ENCODE results near the gene CDH13.

CDH13 gene

DNA sequence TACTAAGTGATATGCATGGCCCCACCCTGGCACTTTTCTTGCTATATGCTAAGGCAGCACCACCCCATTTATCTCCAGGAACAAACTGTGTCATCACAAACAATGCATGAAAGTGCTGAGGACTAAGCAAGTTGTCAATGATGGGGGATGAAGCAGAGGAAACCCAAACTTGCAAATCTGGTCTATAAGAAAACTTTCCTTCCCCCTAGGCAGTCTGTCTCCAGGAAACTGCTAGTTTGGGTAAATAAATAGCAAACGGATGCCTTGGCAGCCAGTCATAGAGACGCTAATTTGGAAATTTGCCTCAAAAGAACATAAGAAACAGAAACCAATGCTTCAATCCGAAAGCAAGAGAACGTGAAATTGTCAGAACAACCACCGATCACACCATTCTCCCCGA is 1175.4 kb downstream of the CDH13 start:
- no peak for DNase-seq

DNA sequence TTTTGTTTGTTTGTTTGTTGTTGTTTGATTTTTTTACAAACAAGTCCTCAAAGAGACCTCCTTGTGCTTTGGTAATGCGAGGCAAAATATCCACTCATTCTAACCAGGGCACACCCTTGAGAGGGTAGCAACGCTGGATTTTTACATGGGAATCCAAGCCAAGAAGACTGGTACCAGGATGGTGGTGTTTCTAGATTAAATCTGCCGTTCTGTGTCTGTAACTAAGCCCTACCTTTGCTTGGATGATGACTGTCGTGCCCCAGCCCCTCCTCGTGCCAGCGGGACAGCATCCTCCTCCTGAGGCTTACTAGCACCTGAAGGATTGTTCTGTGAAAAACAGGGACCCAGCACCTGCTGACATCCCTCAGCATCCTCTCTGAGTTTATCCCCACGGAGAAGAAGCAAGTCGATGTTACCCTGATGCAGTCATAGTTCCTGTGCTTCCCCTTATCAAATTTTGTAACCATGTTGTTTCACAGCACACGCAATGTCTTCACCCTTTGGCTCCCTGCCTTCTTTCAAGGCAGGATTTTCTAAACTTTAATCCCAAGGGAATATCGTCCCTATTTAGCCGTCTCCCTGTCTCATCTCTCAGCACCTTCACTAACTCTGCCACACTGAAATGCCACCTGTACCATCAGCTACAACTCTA is 1175.9 kb downstream of the CDH13 start:
- no peak for DNase-seq

DNA sequence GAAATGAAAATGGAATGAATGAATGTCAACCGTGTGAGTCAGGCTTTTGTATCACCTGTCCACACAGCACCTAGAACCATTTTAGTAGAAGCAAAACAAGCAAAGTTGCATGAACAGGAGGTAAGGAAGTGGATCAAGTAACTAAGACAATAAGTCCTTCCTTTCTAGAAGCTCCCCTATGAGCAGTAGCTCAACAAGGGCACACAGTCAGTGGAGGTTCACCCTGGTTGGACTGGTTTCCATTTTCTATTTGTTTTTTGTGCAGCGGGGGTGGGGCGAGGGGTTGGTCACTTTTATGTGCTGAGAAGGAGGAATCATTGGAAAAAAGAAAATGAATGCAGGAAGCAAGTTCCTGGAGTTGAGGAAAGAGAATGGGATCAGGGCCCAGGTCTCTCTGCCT is 1177.0 kb downstream of the CDH13 start:
- no peak for DNase-seq

DNA sequence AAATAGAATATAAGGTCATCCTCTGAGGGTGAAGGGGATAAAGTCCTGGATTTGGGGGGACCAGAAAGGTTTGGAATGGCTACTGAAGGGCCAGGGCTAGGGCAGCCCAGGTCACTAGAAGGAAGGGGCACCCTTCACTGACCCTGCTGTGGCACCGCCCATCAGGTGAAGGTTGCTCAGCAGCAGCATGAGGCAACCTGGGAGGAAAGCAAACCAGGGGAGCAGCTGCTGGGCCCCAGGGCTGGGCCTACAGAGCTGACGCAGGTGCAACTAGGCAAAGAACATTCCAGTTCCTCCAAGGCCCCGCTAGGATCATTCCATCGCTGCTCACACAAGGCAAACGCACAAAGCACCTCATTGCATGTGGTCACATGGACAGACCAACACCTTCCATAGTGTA is 1177.6 kb downstream of the CDH13 start:
- no peak for DNase-seq

DNA sequence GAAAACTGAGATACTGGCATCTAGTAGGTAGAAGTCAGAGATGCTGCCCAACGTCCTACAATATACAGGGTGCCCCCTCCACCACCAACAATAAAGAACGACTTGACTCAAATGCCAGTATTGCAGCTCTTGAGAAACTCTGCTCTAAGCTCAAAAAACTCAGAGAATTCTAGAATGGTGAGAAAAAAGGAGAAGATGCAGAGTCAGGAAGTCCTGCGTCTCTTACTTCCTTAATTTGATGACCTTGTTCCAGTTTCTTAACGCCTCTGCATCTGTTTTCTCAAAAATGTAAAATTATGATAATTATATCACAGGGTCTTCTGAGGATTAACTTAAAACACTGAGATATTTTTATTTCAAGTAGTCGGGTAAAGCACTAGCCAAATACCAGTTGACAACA is 1179.3 kb downstream of the CDH13 start:
- no peak for DNase-seq

DNA sequence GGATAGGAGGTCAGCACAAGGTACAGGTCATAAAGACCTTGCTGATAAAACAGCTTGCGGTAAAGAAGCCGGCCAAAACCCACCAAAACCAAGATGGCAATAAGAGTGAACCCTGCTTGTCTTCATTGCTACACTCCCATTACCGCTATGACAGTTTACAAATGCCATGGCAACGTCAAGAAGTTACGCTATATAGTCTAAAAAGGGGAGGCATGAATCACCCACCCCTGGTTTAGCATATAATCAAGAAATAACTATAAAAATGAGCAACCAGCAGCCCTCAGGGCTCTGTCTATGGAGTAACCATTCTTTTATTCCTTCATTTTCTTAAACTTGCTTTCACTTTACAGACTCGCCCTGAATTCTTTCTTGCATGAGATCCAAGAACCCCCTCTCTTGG is 1180.0 kb downstream of the CDH13 start:
- DNase-seq = no peak

DNA sequence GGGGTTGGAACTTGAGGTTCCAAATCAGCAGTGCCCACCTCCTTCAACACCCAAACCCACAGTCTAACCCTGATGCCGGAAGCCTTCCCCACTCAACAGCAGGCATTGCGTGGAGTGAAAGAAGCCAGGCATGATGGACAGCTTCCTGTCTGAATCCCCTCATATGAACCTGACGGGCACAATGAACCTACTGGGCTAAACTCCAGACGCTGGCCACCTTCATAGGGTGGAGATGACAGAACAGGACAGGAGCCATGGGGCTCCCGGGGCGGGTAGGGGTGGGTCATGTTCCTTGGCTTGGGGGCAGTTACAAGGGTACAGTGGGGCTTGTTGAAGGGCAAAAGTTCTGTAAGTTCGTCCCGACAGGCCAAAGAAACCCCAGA is 1180.5 kb downstream of the CDH13 start:
- no peak for DNase-seq

DNA sequence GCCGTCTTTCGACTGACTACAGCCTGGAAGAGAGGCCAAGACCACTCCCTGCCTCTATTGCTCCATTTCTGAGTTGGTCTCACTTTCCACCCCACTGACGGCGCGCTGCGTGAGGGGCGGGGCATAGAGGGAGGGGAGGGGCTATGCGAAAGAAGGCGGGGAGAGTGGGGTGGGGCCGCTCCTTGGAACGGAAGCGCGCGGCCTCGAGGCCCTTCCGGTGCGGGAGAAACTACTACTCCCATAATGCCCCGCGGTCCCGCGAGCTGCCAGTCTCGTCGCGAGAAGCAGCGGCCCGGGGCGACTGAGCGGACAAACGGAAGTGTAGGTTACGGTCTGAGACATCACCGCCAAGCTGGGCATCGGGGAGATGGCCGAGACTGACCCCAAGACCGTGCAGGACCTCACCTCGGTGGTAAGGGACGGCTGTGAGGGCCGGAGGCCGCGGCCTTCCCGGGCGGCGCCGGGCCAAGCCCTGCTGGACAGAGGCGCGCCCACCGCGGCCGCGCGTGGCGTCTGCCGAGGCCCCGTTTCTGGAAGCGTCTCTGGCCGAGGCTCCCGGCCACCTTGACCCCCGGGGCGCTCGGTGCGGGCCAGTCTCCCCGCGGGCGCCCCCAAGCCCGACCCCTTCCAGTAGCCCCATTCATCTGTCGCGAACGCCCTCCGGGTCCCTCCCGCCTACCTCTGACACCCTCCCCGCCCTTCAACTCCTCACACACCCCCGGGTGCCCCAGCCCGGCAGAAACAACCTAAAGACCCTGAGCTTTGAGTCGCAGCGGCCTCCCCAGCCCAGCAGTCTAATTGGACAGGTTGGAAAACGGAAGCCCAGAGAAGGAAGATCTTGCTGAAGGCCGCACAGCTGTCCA is 1181.2 kb downstream of the CDH13 start, which contains the start of gene HSBP1:
Gene HSBP1, plus strand, starts transcription at position 269 of the 863 bp plus-strand sequence. Its CDS starts 99 bp downstream, at position 368.
- DNase-seq = peak in 1 of 2 experiments; percentile 46

DNA sequence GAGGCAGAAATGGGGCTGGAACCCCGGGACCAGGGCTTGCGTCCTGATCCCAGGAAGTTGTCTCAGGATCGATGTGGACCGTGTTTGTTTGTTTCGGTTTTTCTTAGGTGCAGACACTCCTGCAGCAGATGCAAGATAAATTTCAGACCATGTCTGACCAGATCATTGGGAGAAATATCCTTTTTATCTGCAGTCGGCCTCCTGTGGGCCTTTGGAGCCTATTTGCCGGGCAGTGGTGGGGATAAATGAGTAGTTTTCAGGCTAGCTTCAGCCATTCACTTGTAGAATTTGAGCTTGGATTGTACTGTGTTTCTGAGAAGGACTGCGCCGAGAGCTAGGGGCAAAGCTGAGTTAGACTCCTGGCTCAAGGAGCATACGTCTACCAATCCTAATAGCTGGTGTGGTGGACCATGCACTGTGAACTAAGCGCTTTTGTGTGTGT is 1181.8 kb downstream of the CDH13 start:
- DNase-seq = no peak

DNA sequence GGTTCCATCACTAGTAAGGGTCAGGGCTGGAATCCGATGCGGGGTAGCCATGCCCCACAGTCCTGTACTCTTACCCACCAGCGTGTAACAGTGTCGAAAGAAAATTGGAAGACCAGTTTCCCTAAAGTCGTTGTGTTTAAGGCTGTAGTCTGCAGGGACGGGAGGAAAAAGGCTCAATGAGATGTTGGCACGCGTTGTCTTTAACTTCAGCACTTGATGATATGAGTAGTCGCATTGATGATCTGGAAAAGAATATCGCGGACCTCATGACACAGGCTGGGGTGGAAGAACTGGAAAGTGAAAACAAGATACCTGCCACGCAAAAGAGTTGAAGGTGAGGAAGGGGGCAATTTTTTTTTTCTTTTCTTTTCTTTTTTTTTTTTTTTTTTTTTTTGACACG is 1182.3 kb downstream of the CDH13 start:
- no peak for DNase-seq

DNA sequence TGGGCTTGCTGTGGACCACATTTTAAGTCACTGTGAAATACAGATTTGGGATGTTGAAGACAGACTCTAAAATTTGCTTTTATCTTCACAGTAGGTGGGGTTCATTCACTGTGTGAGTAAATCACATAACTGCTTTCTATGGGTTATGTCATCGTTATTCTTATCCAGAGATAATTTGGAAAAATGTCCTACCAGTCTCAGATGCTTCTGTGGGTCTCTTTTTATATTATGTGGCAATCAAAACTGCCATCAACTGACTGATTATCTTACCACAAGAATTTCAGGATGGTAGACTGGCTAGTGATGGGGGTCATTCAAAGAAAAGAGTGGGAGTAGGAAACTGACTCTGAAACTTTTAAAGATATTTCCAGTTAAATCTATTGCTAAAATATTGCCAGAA is 1184.1 kb downstream of the CDH13 start:
- no peak for DNase-seq

DNA sequence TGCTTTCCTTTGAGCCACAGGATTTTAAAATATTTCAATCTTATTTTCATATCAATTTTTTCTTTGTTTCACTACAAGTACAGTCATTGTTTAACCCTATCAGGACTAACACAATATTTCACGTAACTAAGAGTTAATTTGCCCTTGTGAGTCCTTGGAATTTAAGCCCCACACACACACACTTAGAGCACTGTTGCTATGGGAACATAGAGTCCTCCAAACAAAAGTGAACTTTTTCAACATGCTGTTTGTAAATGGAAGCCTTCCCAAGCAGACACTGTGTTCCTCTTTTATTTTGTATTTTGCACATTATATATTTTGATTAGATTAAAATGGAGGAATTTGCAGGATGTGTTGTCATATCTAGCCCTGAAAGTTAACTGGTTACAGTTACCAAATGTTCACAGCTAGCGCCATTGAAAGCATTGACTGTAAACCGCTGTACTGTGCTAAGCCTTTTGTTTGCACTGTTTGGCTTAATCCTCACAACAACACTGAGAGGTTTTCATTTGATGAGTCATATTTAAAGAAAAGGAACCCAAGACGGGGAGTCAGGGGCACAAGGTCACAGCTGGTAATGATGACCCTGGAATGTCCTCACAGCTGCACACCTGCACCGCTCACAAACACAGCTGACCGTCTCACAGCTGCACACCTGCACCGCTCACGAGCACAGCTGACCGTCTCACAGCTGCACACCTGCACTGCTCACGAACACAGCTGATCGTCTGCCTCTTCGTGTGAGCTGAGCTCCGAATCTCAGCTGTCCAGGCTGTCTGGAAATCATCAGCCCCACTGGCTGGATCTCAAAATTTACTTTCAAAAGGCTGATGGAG is 1187.3 kb downstream of the CDH13 start:
- no peak for DNase-seq

DNA sequence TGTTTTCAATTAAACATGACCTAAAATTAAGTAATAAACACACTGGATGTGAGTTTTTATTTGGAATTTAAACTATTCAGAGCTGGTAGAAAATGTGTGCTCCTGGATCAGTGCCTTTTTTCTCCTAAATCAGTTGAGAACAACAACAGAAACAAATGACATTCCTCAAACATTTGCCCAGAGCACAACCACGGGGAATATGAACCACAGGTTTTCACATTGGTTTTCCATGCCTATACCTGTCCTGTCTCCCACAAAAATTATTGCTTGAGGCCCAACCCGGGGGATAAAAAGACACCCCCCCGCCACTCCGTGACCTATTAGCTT is 1187.9 kb downstream of the CDH13 start:
- no peak for DNase-seq

DNA sequence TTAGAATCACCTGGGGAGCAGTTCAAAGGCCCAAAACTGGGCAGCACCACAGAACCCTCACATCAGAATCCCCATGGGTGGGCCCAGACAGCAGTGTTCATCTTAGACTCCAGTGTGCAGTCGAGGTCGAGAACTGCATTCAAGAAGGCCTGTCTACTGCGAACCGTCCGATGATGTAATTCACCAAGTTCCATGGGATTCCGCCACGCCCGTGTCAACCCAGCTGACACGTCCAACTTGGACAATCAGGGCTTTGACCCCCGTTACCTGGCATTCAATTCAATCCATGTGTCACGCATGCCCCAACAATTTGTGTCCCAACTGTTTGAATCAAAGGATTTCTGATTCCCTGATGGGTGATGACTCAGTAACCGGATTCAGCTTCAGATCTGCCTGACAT is 1190.3 kb downstream of the CDH13 start:
- no peak for DNase-seq

DNA sequence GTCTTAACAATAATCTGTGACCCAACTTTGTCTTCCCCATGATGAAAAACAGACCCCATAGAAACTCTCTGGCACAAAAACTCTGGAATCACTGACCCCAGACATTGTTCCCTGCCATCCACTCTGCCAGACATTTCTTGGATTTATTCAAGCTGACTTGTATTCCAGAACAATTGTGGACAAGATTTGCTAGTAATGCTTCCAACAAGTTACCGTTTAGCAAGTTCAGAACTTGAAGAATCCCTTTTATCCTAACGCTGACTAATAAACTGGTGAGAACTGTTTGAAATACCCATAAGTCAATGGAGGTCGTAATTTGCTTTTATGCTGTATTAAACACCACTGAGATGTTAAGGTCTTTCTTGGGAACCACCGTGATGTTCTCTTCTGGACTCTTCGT is 1191.5 kb downstream of the CDH13 start:
- no peak for DNase-seq

DNA sequence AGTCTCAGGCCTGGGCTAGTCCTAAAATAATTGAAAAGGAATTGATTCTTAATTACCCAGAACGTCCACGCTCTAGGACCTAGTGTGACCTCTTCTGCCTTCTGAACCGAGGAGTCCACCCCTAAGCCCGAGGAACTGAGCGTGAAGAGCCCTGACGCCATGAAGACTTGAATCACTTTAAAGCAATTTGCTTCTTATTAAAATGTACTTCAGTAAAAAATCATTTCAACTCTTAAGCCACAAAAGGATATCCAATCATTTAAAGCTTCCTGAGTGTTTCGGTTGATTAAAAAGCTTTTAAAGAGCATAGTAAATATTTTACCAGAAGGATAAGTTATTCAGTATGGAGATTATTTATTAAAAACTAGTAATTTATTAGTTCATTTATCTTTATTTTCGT is 1192.6 kb downstream of the CDH13 start:
- no peak for DNase-seq

DNA sequence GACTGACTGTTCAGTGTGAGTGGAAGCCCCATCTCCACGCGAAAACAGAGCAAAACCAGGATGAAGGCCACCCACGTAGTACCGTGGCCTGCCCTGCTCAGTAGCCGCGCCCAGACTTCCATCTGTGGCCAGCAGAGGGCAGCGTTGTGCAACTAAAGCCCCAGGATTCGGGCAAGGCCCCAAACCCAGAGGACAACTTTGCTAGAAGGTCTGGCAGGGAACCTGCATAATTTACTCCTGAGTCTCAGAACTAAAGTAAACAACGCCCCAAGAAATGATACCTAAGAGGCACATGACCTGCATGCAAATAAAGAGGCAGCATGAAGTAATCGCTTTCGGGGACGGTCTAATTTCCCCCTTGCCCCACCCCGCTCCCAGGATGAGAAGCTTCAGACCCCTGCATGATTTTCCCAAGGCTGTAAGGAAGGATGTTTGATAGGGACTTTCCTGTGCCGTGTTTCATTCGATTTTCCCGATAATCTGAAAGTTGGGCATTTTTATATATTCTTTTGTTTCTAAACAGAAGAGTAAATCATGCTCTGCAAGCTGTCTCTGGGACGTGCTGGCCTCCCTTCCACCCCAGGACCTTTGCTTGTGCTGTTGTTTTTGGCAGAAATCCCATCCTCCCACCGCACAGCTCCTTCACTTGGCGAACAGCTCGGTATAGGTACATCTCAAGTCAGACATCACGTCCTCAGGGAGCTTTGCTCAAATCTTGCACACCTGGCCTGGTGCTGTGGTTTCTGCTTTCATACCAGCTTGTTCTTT is 1199.6 kb downstream of the CDH13 start:
- DNase-seq = no peak

DNA sequence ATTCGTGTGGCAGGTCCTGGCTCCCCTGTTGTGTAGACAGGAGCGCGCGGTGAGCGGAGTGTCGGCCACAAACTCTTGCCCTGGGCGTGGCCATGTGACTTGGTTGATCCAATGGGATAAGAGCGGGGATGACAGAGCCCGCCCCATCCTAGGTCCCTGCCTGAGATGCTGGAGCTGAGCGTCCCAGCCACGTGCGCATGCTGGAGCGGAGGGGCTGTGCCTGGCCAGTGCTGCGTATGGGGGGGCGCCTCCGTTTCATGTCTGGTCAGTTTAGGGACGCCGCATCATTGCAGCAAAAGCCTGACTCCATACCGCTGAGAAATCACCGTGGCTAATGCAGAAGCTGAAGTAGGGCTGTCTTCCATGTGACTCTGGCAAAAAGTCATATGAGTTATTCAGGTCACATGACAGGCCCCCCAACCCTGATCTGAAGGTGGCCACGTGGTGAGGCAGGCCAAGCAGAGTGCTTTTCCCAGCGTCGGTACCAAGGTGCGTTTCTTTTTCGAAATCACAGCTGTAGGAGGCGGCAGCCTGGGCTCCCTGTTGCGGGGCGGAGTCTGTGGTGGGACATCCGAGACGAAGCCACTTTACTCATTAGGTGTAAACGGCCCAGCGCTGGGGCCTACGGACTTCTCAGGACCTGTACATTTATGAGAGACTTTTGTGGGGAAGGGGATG is 1203.5 kb downstream of the CDH13 start:
- DNase-seq = no peak

DNA sequence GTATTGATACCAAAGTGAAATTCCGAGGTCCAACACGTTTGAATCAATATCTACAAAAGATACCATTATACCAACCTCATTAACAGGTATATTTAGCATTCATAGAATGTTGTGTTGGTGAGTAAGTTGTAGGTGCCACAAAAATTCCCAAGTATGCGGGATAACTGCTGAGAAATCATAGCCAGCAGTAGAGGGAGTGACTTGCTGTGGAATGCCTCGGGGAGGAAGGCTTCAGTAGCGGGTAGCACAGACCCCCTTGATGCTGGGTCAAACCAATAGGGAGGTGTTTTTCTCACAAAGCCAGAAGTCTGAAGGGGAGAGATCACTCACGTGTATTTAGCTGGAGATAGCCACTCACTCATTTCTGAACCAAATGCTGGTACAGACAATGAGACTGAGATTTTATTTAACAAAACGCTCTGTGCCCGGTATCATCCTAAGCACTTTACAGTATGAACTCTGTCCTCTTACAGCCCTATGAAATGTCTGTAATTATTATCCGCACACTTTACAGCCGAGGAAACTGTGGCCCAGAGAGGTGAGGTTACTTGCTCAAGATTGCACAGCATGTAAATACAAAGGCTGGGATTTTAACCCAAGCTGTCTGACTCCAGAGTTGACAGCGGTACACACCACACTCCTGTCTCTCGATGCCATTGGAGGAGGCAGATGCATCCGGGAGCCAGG is 1204.1 kb downstream of the CDH13 start:
- DNase-seq = no peak

DNA sequence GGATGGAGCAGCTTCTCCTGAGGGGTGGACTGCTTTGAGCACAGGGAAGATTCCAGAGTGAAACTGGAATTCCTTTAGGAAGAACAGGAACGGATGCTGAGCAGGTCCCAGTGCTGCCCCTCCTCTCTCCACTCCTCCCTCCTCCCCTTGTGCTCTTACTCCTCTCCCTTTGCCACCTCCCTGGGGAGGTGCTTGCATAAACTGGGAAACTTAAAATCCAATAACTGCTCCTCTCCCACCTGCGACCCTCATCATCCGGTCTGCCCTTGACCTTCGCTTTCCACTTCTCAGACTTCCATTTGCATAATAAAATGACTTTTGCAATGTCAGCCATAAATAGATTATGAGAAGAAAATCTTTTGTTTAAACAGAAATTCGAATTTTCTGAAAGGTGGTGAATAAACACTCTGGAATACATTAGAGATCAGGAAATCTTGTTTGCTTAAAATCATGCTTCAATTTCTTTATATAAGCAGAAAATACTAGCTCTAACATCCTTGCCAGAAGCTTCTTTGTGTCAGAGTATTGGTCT is 1204.8 kb downstream of the CDH13 start:
- DNase-seq = no peak

DNA sequence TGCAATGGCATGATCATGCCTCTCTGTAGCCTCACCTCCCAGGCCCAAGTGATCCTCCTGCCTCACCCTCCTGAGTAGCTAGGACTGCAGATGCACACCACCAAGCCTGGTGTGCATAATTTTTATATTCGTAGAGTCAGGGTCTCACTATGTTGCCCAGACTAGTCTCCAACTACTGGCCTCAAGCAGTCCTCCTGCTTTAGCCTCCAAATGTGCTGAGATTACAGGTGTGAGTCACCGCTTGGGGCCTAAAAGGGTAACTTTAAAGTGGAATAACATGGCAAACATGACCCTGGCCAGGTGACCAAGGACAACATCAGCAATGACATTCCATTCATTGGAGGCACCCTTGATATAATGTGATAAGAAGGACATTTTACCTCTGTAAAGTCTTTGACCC is 1207.2 kb downstream of the CDH13 start:
- DNase-seq = no peak

Measured in cerebellar nuclear complex (tissue), 1 donor.